ENCODE results near the gene PDZRN3.

Gene PDZRN3

GRCh38 chr3:73622091-73622805 is 2.5 kb downstream of the PDZRN3 start:
- DNase-seq (ENCODE audit: low read depth), result no peak

GRCh38 chr3:73621388-73621787 is 3.4 kb downstream of the PDZRN3 start:
- DNase-seq (ENCODE audit: low read depth), result no peak

- DNase-seq (ENCODE audit: low read depth), result no peak
Observed at GRCh38 chr3:73618461-73618860, 6.3 kb downstream of the PDZRN3 start.

- DNase-seq (ENCODE audit: low read depth), result no peak
Observed at GRCh38 chr3:73616056-73616455, 8.7 kb downstream of the PDZRN3 start.

- no peak for DNase-seq (ENCODE audit: low read depth)
Observed at GRCh38 chr3:73614419-73614818, 10.3 kb downstream of the PDZRN3 start.

GRCh38 chr3:73611176-73611575 is 13.6 kb downstream of the PDZRN3 start:
- DNase-seq (ENCODE audit: low read depth), result no peak

- no peak for DNase-seq (ENCODE audit: low read depth)
Observed at GRCh38 chr3:73610493-73610892, 14.2 kb downstream of the PDZRN3 start.

GRCh38 chr3:73609655-73610054 is 15.1 kb downstream of the PDZRN3 start:
- no peak for DNase-seq (ENCODE audit: low read depth)

GRCh38 chr3:73609315-73609641 is 15.5 kb downstream of the PDZRN3 start:
- no peak for DNase-seq (ENCODE audit: low read depth)

- DNase-seq (ENCODE audit: low read depth), result no peak
Observed at GRCh38 chr3:73608456-73609314, 16.1 kb downstream of the PDZRN3 start.

GRCh38 chr3:73605861-73606260 is 18.9 kb downstream of the PDZRN3 start:
- no peak for DNase-seq (ENCODE audit: low read depth)

GRCh38 chr3:73605412-73605811 is 19.3 kb downstream of the PDZRN3 start:
- no peak for DNase-seq (ENCODE audit: low read depth)

GRCh38 chr3:73604451-73604850 is 20.3 kb downstream of the PDZRN3 start:
- no peak for DNase-seq (ENCODE audit: low read depth)

- no peak for DNase-seq (ENCODE audit: low read depth)
Observed at GRCh38 chr3:73603762-73604171, 21.0 kb downstream of the PDZRN3 start.

GRCh38 chr3:73602170-73602569 is 22.6 kb downstream of the PDZRN3 start:
- DNase-seq (ENCODE audit: low read depth), result no peak

GRCh38 chr3:73601481-73601880 is 23.3 kb downstream of the PDZRN3 start:
- DNase-seq (ENCODE audit: low read depth), result no peak

- no peak for DNase-seq (ENCODE audit: low read depth)
Observed at GRCh38 chr3:73601011-73601410, 23.7 kb downstream of the PDZRN3 start.

GRCh38 chr3:73600293-73600938 is 24.3 kb downstream of the PDZRN3 start:
- DNase-seq (ENCODE audit: low read depth), result no peak

GRCh38 chr3:73599605-73600004 is 25.1 kb downstream of the PDZRN3 start:
- DNase-seq (ENCODE audit: low read depth), result no peak

- DNase-seq (ENCODE audit: low read depth), result no peak
Observed at GRCh38 chr3:73597476-73597875, 27.3 kb downstream of the PDZRN3 start.

GRCh38 chr3:73592154-73593144 is 32.3 kb downstream of the PDZRN3 start:
- DNase-seq (ENCODE audit: low read depth), result no peak

GRCh38 chr3:73591286-73591800 is 33.4 kb downstream of the PDZRN3 start:
- no peak for DNase-seq (ENCODE audit: low read depth)
